NT2/D1 (cell line): ENCODE measurements around the gene DAB2IP.

ENCODE experiments used
- DNase-seq: peaks from one replicate; pipeline ENCODE4 v3.0.0-alpha.2; 2011; ENCODE audit warnings: low read depth, low spot score
- H3K27me3 ChIP-seq: 2 replicates; pipeline ENCODE4 v1.6.0; 2011; ENCODE audit warnings: mild to moderate bottlenecking; ENCODE audit not compliant: insufficient read length, insufficient read depth
- H3K36me3 ChIP-seq: 2 replicates; pipeline ENCODE4 v1.6.1; 2011; ENCODE audit warnings: mild to moderate bottlenecking, low read length, mixed read lengths; ENCODE audit not compliant: insufficient read depth, insufficient read length
- H3K4me1 ChIP-seq: 2 replicates; pipeline ENCODE4 v1.5.1; 2011; ENCODE audit not compliant: insufficient read depth, insufficient read length
- H3K4me3 ChIP-seq: 2 replicates; pipeline ENCODE4 v1.5.1; 2011; ENCODE audit warnings: low read depth; ENCODE audit not compliant: insufficient read length
- H3K9ac ChIP-seq: 2 replicates; pipeline ENCODE4 v1.6.0; 2011; ENCODE audit warnings: low read depth; ENCODE audit not compliant: insufficient read length
- H3K9me3 ChIP-seq: 2 replicates; pipeline ENCODE4 v1.5.1; 2011; ENCODE audit warnings: mild to moderate bottlenecking, low read length; ENCODE audit not compliant: insufficient read depth
- SUZ12 ChIP-seq: IDR thresholded peaks from 2 replicates; pipeline ENCODE4 v1.6.1; 2011; ENCODE audit not compliant: insufficient read length, insufficient read depth; ENCODE audit errors: extremely low read depth
- YY1 ChIP-seq: IDR thresholded peaks from 2 replicates; pipeline ENCODE4 v1.6.1; 2011; ENCODE audit not compliant: insufficient read length, insufficient read depth
- ZNF274 ChIP-seq: IDR thresholded peaks from 2 replicates; pipeline ENCODE4 v1.6.1; 2011; ENCODE audit warnings: mild to moderate bottlenecking, low read depth, low read length

DAB2IP gene

GRCh38 chr9:121812159-121812735 lies 160.8 kb downstream of the DAB2IP start:
- H3K9me3 ChIP-seq = no peaks in the 10 kb centered on the region
- no peaks in the 10 kb centered on the region for H3K36me3 ChIP-seq
- no peaks in the 10 kb centered on the region for H3K27me3 ChIP-seq
- TF ChIP-seq YY1 (no peak), ZNF274 (no peak), SUZ12 (no peak)
- DNase-seq = no peak
- no peak overlapping the region for H3K9ac ChIP-seq
- H3K4me1 ChIP-seq = peaks cover 27% of the 10 kb centered on the region
- no peak overlapping the region for H3K4me3 ChIP-seq

GRCh38 chr9:121813519-121814210 lies 162.2 kb downstream of the DAB2IP start:
- Histone ChIP-seq H3K9me3 (no peaks in the 10 kb centered on the region), H3K36me3 (no peaks in the 10 kb centered on the region), H3K4me3 (no peak overlapping the region), H3K9ac (no peak overlapping the region), H3K27me3 (peaks cover 3% of the 10 kb centered on the region), H3K4me1 (peaks cover 37% of the 10 kb centered on the region)
- no peak for DNase-seq
- no peak for TF ChIP-seq ZNF274
- no peak for TF ChIP-seq YY1
- TF ChIP-seq SUZ12 = no peak

- TF ChIP-seq YY1 = no peak
- no peak for TF ChIP-seq ZNF274
- no peak for TF ChIP-seq SUZ12
- no peak for DNase-seq
- H3K9me3 ChIP-seq = no peaks in the 10 kb centered on the region
- no peak overlapping the region for H3K4me3 ChIP-seq
- no peak overlapping the region for H3K9ac ChIP-seq
- H3K27me3 ChIP-seq = peaks cover 3% of the 10 kb centered on the region
- H3K36me3 ChIP-seq = no peaks in the 10 kb centered on the region
- peaks cover 46% of the 10 kb centered on the region for H3K4me1 ChIP-seq
Observed at GRCh38 chr9:121814594-121814993, 163.2 kb downstream of the DAB2IP start.

- no peak for TF ChIP-seq SUZ12
- TF ChIP-seq YY1 = no peak
- TF ChIP-seq ZNF274 = no peak
- no peaks in the 10 kb centered on the region for H3K36me3 ChIP-seq
- peaks cover 3% of the 10 kb centered on the region for H3K27me3 ChIP-seq
- no peak for DNase-seq
- peak overlapping the region; percentile 6 for H3K9ac ChIP-seq
- no peaks in the 10 kb centered on the region for H3K9me3 ChIP-seq
- no peak overlapping the region for H3K4me3 ChIP-seq
- H3K4me1 ChIP-seq = peaks cover 46% of the 10 kb centered on the region
Observed at GRCh38 chr9:121815084-121815483, 163.7 kb downstream of the DAB2IP start.

GRCh38 chr9:121815546-121816448 lies 164.4 kb downstream of the DAB2IP start:
- no peak for DNase-seq
- Histone ChIP-seq H3K9me3 (no peaks in the 10 kb centered on the region), H3K4me3 (no peak overlapping the region), H3K36me3 (no peaks in the 10 kb centered on the region), H3K27me3 (peaks cover 3% of the 10 kb centered on the region), H3K4me1 (peaks cover 51% of the 10 kb centered on the region), H3K9ac (peak overlapping the region; percentile 6)
- no peak for TF ChIP-seq SUZ12
- no peak for TF ChIP-seq ZNF274
- TF ChIP-seq YY1 = no peak

GRCh38 chr9:121816449-121816817 lies 165.0 kb downstream of the DAB2IP start:
- no peak for TF ChIP-seq YY1
- TF ChIP-seq SUZ12 = no peak
- no peak for TF ChIP-seq ZNF274
- H3K4me1 ChIP-seq = peaks cover 51% of the 10 kb centered on the region

GRCh38 chr9:121816845-121817450 lies 165.5 kb downstream of the DAB2IP start:
- Histone ChIP-seq H3K27me3 (peaks cover 3% of the 10 kb centered on the region), H3K36me3 (no peaks in the 10 kb centered on the region), H3K9ac (no peak overlapping the region), H3K4me1 (peaks cover 51% of the 10 kb centered on the region), H3K4me3 (no peak overlapping the region), H3K9me3 (no peaks in the 10 kb centered on the region)
- no peak for DNase-seq
- TF ChIP-seq SUZ12 (no peak), ZNF274 (no peak), YY1 (no peak)

More at GRCh38 chr9:121816449-121816817, 165.0 kb downstream of the DAB2IP start:
- H3K9ac ChIP-seq = no peak overlapping the region
- no peak overlapping the region for H3K4me3 ChIP-seq
- no peak for DNase-seq
- H3K36me3 ChIP-seq = no peaks in the 10 kb centered on the region
- H3K27me3 ChIP-seq = peaks cover 3% of the 10 kb centered on the region
- H3K9me3 ChIP-seq = no peaks in the 10 kb centered on the region
